ENCODE data around the gene B3GALT6.
A peak's percentile ranks its signal among the peaks of the same experiment; 100 is the strongest.

Gene B3GALT6

GRCh38 chr1:1200876-1201810, 30.9 kb upstream of the B3GALT6 start:
- DNase-seq (ENCODE audit: low read depth in 1 of 2, low spot score in 1 of 2), result peak; percentile 63 to 90

- no peak for DNase-seq (ENCODE audit: low read depth in 1 of 2, low spot score in 1 of 2)
Measured at GRCh38 chr1:1202831-1203560, 29.0 kb upstream of the B3GALT6 start.

- no peak for DNase-seq (ENCODE audit: low read depth in 1 of 2, low spot score in 1 of 2)
Measured at GRCh38 chr1:1203561-1204424, 28.2 kb upstream of the B3GALT6 start.

DNA sequence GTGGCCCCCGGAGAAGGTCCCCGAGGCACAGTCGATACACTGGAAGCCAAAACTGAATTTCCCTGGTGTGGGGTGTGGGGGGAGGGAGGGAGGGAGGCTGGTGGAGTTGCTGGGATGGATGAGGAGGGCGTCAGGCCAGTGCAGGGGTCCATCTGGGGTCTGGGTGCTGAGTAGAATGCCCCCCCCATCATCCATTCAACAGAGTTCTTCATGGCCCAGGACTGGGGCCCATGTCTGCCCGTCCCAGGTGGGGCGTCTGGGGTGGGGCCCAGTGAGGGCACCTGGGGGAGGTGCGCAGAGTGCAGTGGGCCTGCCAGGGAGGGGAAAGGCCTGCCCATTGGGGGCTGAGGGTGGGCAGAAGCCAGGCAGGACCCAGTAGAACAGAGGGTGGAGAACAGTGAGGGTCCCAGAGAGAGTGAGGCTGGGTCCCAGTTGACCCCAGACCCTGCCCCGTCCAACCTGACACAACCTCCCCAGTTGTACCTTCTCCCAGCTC, 27.6 kb upstream of the B3GALT6 start:
- no peak for DNase-seq (ENCODE audit: low read depth in 1 of 2, low spot score in 1 of 2)

DNA sequence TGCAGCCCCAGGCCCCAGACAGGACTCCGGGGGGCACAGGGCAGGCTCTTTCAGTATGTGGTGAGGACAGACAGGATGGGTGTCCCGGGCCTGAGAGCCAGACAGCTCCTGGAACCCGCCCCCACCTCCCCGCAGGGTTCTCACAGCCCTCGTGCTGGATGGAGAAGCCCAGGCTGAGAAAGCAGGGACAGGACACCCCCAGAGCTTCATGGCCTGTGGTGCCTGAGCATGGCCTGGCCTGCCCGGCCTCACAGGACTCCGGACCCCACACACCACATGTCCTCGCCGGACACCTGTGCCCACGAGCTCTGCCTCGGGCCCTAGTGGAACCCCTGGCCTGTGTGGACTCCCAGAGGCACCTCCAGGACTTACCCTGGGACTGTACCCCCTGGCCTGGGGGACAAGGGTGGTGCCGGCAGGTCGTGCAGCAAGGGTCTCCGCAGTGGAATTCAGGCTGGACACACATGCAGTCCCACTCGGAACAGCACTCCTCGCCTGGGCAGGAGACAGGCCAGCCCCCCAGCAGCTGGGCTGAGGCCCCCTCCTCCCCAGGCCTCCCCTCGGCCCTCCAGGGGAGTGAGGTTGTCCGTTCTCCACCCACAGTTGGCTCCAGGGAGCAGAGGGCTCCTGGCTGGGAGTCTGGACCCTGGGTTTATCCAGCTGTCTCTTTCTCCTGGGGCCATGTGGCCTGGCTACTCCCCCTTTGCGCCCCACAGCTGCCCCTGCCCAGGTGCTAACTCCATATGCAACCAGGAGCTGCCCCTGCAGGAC, 26.9 kb upstream of the B3GALT6 start:
- DNase-seq (ENCODE audit: low read depth in 1 of 2, low spot score in 1 of 2), result no peak

DNA sequence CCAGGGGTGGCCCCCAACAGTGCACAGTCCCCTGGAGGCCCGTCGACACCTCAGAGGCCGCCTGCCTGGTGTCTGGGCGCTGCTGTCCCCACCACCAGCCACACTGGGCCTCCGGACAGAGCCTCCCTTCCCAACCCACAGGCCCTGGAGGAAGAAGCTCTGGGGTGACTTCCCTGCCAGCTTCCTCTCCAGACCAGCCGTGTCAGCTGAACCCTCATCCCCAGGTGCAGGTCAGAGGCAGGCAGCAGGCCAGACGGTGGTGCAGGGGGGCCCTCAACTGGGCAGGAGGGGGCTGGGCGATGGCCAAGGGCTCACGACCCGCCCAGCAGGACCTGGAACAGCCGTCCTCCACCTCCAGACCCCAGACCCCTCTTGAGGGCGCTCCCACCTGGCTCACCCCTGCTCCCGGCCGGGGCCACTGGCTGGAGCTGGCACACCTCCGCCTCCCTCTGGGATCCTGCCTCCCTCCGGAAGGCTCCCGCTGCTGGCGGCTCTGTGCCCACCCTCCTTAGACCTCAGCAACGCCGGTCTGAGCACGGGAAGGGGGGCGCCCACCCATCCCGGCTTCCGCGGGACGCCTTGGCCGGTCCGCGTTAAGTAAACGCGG, 26.2 kb upstream of the B3GALT6 start:
- no peak for DNase-seq (ENCODE audit: low read depth in 1 of 2, low spot score in 1 of 2)

- DNase-seq (ENCODE audit: low read depth in 1 of 2, low spot score in 1 of 2), result no peak
Measured at GRCh38 chr1:1206376-1206965, 25.6 kb upstream of the B3GALT6 start, which contains the start of gene TNFRSF18. TSS of gene TNFRSF18 (minus strand) at chr1:1206592. CDS start at chr1:1206571, 21 bp downstream.

- no peak for DNase-seq (ENCODE audit: low read depth in 1 of 2, low spot score in 1 of 2)
Measured at GRCh38 chr1:1206966-1207531, 25.0 kb upstream of the B3GALT6 start.

DNA sequence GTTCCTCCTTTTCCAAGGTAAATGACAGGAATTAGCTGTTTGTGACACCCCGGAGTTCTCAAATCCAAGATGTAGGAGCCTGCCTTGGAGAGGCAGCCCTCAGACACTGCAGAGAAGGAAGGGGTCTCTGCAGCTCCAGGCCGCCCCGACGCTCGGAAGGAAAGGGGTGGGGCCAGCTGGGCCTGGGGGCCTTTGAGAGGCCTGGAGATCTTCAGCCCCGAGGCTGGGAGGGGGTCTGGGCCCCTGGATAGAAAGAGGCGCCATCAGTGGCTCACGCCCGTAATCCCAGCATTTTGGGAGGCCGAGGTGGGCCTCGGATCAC, 24.5 kb upstream of the B3GALT6 start:
- no peak for DNase-seq (ENCODE audit: low read depth in 1 of 2, low spot score in 1 of 2)

DNA sequence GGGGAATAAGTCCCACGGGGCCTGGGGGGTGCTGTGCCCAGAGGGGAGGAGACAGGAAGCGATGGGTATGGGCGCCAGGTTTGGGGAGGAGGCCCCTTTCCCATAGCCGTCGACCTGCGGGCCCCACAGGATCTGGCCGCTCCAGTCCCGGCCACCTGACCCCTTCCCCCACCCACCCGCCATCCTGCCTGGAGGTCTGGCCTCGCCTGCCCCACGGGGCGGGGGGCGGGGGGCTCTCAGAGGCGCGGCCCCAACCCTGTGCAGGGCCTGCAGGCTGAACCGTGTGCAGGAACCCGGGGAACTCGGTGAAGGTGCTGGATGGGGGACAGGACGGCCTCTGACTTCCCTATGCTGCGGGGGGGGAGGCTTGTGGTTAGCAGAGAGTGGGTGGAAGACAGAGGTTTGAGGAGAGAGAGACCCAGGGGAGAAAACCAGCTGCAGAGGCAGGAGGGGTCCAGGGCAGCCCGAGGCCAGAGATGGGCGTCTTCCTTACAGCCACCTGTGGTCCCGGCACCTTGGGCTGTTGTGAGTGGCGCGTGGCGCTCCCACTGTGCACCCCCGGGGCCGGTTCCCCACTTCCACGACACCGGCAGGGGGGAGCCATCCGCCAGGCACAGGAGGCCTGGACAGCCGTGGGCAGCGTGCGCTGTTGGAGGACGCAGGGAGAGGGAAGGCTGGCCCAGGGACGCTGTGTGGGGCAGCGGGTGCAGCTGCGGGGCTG, 23.2 kb upstream of the B3GALT6 start:
- no peak for DNase-seq (ENCODE audit: low read depth in 1 of 2, low spot score in 1 of 2)

GRCh38 chr1:1210726-1211540, 21.1 kb upstream of the B3GALT6 start:
- DNase-seq (ENCODE audit: low read depth in 1 of 2, low spot score in 1 of 2), result no peak

DNA sequence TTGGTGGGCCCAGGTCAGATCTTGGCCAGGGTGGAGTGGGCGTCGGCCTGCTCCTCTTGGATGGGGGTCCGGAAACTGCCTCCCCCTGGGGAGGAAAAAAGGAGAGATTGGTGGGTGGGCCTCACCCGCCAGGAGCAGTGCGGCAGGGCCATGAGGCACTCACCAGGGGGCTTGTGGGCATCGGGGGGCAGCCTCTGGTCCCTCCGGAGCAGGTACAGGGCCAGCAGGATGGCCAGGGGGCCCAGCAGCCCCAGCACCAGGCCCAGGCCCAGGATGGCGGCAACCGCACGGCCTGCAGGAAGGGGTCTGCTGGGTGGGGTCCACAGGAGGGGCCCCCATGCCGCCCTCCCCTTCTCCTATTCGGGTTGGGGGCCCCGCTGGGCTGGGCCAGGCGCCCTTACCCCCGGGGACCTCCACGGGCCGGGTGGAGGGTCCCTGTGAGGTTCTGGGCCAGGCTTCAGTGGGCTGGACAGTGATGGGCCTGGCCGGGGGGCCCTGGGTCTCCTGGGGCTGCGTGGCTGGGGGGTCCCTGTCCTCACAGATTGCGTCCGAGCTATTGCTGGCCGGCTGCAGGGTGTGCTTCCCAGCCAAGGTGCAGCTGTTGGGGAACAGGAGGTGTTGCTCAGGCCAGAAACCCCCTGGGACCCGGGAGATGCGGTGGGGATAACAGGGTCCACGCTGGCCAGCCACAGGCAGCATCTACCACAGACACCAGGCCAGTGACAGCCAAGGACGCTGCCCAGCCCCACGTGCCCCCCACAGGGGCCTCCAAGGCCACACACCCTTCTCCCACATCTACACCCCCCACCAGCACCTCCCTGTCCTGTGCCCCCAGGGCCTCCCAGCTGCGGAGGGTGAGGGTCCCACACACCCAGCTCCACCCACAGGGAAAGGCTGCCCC, 20.2 kb upstream of the B3GALT6 start:
- no peak for DNase-seq (ENCODE audit: low read depth in 1 of 2, low spot score in 1 of 2)

DNA sequence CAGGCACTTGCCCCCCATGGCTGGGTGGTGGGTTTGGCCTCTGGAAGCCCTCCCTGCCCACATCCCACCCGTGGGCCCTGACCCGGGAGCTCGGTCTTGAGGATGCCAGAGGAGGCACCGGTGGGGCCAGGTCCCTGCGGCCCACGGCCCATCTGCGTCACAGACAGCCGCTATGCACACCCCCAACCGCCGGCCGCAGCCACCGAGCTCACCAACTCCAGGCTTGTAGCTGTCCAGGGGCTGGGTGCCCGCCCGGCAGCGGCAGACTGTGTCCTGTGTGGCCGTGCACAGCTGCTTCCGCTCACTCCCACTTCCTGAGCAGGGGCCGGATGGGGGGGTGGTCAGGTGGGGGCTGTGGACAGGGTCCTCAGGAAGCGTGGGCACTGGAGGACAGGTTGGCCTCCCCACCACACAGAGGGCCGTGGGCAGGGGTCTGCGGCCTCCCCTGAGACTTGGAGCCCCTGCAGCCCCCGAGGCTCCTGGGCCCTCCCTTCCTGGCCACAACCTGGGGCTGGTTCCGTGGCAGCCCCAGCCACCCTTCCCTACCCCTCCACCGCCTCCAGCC, 19.2 kb upstream of the B3GALT6 start:
- DNase-seq (ENCODE audit: low read depth in 1 of 2, low spot score in 1 of 2), result no peak

- no peak for DNase-seq (ENCODE audit: low read depth in 1 of 2, low spot score in 1 of 2)
Measured at GRCh38 chr1:1213345-1214265, 18.4 kb upstream of the B3GALT6 start, which contains the start of gene TNFRSF4. TSS of gene TNFRSF4 (minus strand) at chr1:1214153. CDS start at chr1:1214127, 26 bp downstream.

DNA sequence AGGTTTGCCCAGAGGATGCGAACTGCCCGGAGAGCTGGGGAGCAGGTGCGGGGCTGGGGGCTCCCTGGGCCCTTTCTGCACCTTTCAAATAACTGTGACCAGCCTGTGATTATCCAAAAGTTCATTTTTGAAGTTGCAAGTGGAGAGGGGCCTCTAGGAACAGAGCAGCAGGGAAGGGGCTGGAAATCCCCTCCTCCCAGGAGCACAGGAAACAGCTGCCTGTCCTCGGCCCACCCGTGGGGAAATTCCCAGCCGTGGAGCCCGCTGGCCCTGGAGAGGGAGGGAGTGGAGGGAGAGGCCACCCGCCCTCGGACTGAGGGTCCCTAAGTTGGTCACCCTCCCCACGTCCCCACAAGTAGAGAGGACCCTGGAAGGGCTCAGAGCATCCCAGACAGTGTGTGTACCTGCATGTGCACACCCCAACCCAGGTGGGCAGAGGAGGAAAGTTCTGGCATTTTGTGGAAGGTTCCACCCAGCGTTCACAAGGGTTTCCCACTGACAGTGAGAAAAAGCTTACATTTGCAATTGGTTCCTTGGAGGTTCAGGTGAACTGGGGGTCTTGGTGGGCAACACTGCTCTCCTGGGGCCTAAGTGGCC, 16.9 kb upstream of the B3GALT6 start:
- DNase-seq (ENCODE audit: low read depth in 1 of 2, low spot score in 1 of 2), result no peak

Measured in activated T-helper 1 cell treated with anti-CD3 and anti-CD28 coated beads, Interleukin-2, amount 50 U/mL, for 16 hours (primary cell).